B cell (primary cell): ENCODE results near the gene SLC7A5. TPM values are rescaled to one million over a fixed set of nuclear protein-coding genes. Genes with fewer than 3 reads are reported as not detected.
"Not testable (repeated sequence)": the region's sequence is repeated elsewhere in the genome, so short reads cannot be mapped to it uniquely, and the experiment has no call there.

ENCODE experiments used
- ATAC-seq: fragments of 200-7000 bp; cut with Tn5 transposase; one replicate; pipeline ENCODE4 v1.10.0; 2021; ENCODE audit warnings: low read depth, mild to moderate bottlenecking, moderate number of reproducible peaks, moderate library complexity
- CTCF ChIA-PET: fragments of 350-600 bp; sonication (Branson Sonifier 250); formaldehyde crosslinking; loops from one replicate; lab custom pipeline; 2021; ENCODE audit warnings: antibody characterized with exemption, inconsistent platforms; lab: Charles Lee
- POLR2A ChIA-PET: fragments of 350-600 bp; sonication (Branson Sonifier 250); formaldehyde crosslinking; loops from one replicate; lab custom pipeline; 2021; ENCODE audit warnings: antibody characterized with exemption; lab: Charles Lee
- DNase-seq: peaks from one replicate; pipeline ENCODE4 v3.0.0; 2013
- H2AFZ ChIP-seq: 2 replicates; pipeline ENCODE4 v1.6.1; 2012; ENCODE audit warnings: mild to moderate bottlenecking, low read depth, low read length; ENCODE audit not compliant: insufficient read depth, poor library complexity, severe bottlenecking
- H3K27ac ChIP-seq, 2 donors: 1 replicate in 1 of 2; 2 replicates in 1 of 2; pipeline ENCODE4 v1.5.1; 2012 to 2013; ENCODE audit warnings: low read length in 2 of 2, mild to moderate bottlenecking in 2 of 2, moderate library complexity in 1 of 2
- H3K27me3 ChIP-seq, 4 experiments: fragments of 200-600 bp in 1 of 4; sonication (generic) in 1 of 4; replicated peaks in 1 of 4; 1 replicate in 2 of 4; 2 replicates in 2 of 4; pipeline versions ENCODE4 v1.6.1 to v1.7.0; 2013 to 2016; ENCODE audit warnings: low read length in 3 of 4, mild to moderate bottlenecking in 2 of 4, mixed read lengths in 1 of 4, moderate library complexity in 1 of 4; ENCODE audit not compliant: insufficient read depth in 4 of 4, control insufficient read depth in 3 of 4; ENCODE audit errors: control extremely low read depth in 1 of 4
- H3K36me3 ChIP-seq, 2 experiments: replicated peaks in 1 of 2; 1 replicate in 1 of 2; 2 replicates in 1 of 2; pipeline versions ENCODE4 v1.6.1 to v1.7.1; 2013; ENCODE audit warnings: low read length in 1 of 2; ENCODE audit not compliant: insufficient read depth in 2 of 2, control insufficient read depth in 1 of 2; ENCODE audit errors: control extremely low read depth in 1 of 2, extremely low read depth in 1 of 2
- H3K4me1 ChIP-seq, 2 donors: fragments of 200-600 bp in 1 of 2; sonication (generic) in 1 of 2; 1 replicate in 1 of 2; 2 replicates in 1 of 2; pipeline versions ENCODE4 v1.5.1 to v1.6.1; 2013 to 2017; ENCODE audit warnings: low read length in 2 of 2; ENCODE audit not compliant: control insufficient read depth in 2 of 2, insufficient read depth in 2 of 2
- H3K4me2 ChIP-seq: replicated peaks from 2 replicates; pipeline ENCODE3; 2012; ENCODE audit warnings: mild to moderate bottlenecking, low read depth, low read length; ENCODE audit not compliant: poor library complexity, severe bottlenecking
- H3K4me3 ChIP-seq, 5 experiments: fragments of 200-600 bp in 1 of 5; sonication (generic) in 1 of 5; 1 replicate in 3 of 5; 2 replicates in 2 of 5; pipeline versions ENCODE4 v1.5.1 to v1.7.0; 2011 to 2016; ENCODE audit warnings: low read length in 4 of 5, mild to moderate bottlenecking in 4 of 5, low read depth in 2 of 5, control low read depth in 1 of 5, moderate library complexity in 1 of 5; ENCODE audit not compliant: insufficient read depth in 1 of 5; ENCODE audit errors: control extremely low read depth in 1 of 5, extremely low read depth in 1 of 5
- H3K79me2 ChIP-seq: fragments of 200-600 bp; sonication (generic); one replicate; pipeline ENCODE4 v1.6.0; 2016; ENCODE audit warnings: low read length; ENCODE audit not compliant: control insufficient read depth, insufficient read depth
- H3K9ac ChIP-seq: fragments of 200-600 bp; sonication (generic); 2 replicates; pipeline ENCODE4 v1.6.1; 2017; ENCODE audit warnings: mild to moderate bottlenecking, low read length, moderate library complexity
- H3K9me3 ChIP-seq, 3 donors: one replicate each; pipeline versions ENCODE4 v1.6.1 to v1.7.1; 2013; ENCODE audit warnings: low read length in 2 of 3; ENCODE audit not compliant: control insufficient read depth in 2 of 3, insufficient read depth in 1 of 3; ENCODE audit errors: control extremely low read depth in 1 of 3
- H4K20me1 ChIP-seq: 2 replicates; pipeline ENCODE4 v1.6.0; 2012; ENCODE audit warnings: mild to moderate bottlenecking, low read length; ENCODE audit not compliant: insufficient read depth, control insufficient read depth, poor library complexity, severe bottlenecking
- H3K27ac Mint-ChIP-seq: one replicate; pipeline ENCODE4 v1.8.0; 2021; ENCODE audit warnings: mixed read lengths
- H3K27me3 Mint-ChIP-seq: one replicate; pipeline ENCODE4 v1.8.0; 2021; ENCODE audit warnings: mixed read lengths
- H3K4me1 Mint-ChIP-seq: one replicate; pipeline ENCODE4 v1.8.0; 2021; ENCODE audit warnings: mixed read lengths
- H3K4me3 Mint-ChIP-seq: one replicate; pipeline ENCODE4 v1.8.0; 2021; ENCODE audit warnings: mixed read lengths
- H3K9me3 Mint-ChIP-seq: one replicate; pipeline ENCODE4 v1.8.0; 2022; ENCODE audit warnings: mixed read lengths; ENCODE audit not compliant: insufficient read depth
- EZH2 ChIP-seq: IDR thresholded peaks from 2 replicates; pipeline ENCODE4 v1.6.1; 2012; ENCODE audit warnings: borderline replicate concordance, low read depth, mild to moderate bottlenecking, moderate library complexity, low read length; ENCODE audit not compliant: insufficient read depth, poor library complexity, severe bottlenecking
- WGBS: methylation state at CpG from one replicate; pipeline ENCODE4 v1.1.5; 2013; ENCODE audit warnings: missing lambda C conversion rate; ENCODE audit not compliant: insufficient coverage; 5-methylcytosine and 5-hydroxymethylcytosine counted together
- intact Hi-C: fragments of 100-400 bp; cut with micrococcal nuclease; formaldehyde crosslinking; loops from one replicate; pipeline ENCODE4 v1.10.0; 2022
- polyA plus RNA-seq: library from polyadenylated mRNA; depleted of rRNA; stranded (reverse); fragments of >200 nt; gene quantifications from 2 replicates; pipeline ENCODE4 v1.2.3, GENCODE V29; 2012
- total RNA-seq, 2 donors: library from RNA; stranded (reverse); fragments of 120-200 nt in 1 of 2; gene quantifications; 1 replicate in 1 of 2; 2 replicates in 1 of 2; pipeline versions ENCODE4 v1.2.3 to v1.2.4, GENCODE V29; 2013 to 2022
- TF ChIP-seq, protein P1 (sequence below): fragments of 200-600 bp; IDR thresholded peaks from one replicate; pipeline ENCODE4 v1.8.0; 2022; ENCODE audit warnings: antibody characterized with exemption, mild to moderate bottlenecking

SLC7A5 gene
- total and polyA plus RNA-seq, 2 donors (not counting 1 experiment from before 2014, with no cell fraction given), result 2.5 to 20.9 TPM

DNA sequence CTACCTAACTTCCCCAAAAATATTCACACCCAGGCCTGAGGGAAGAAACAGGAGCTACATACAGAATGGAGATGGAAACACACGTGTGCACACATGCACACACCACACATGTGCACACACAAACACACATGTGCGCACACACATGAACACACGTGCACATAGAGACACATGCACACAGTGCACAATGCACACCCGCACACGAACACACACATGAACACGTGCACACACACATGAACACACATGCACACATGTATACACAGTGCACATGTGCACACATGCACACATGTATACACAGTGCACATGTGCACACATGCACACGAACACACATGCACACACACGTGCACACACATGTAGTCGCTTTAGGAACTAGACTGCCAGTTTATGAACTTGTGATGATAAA lies 48.2 kb upstream of the SLC7A5 start:
- H3K4me3 ChIP-seq, result no peak overlapping the region
- Mint-ChIP-seq H3K27me3 (peaks cover 20% of the 10 kb centered on the region), H3K9me3 (no peaks in the 10 kb centered on the region), H3K4me1 (no peaks in the 10 kb centered on the region), H3K27ac (no peak overlapping the region), H3K4me3 (no peak overlapping the region)
- no peaks in the 10 kb centered on the region for H3K4me1 ChIP-seq
- no peak for DNase-seq
- ChIA-PET POLR2A (no interaction called here), CTCF (no interaction called here)
- H3K9ac ChIP-seq, result no peak overlapping the region
- TF ChIP-seq, protein P1, sequence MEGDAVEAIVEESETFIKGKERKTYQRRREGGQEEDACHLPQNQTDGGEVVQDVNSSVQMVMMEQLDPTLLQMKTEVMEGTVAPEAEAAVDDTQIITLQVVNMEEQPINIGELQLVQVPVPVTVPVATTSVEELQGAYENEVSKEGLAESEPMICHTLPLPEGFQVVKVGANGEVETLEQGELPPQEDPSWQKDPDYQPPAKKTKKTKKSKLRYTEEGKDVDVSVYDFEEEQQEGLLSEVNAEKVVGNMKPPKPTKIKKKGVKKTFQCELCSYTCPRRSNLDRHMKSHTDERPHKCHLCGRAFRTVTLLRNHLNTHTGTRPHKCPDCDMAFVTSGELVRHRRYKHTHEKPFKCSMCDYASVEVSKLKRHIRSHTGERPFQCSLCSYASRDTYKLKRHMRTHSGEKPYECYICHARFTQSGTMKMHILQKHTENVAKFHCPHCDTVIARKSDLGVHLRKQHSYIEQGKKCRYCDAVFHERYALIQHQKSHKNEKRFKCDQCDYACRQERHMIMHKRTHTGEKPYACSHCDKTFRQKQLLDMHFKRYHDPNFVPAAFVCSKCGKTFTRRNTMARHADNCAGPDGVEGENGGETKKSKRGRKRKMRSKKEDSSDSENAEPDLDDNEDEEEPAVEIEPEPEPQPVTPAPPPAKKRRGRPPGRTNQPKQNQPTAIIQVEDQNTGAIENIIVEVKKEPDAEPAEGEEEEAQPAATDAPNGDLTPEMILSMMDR, result no peak
- no peak for TF ChIP-seq EZH2
- intact Hi-C loops, result no loop called here
- H3K27me3 ChIP-seq, result peaks cover 0 to 10% (median 1%) of the 10 kb centered on the region in 4 experiments
- no peaks in the 10 kb centered on the region for H3K79me2 ChIP-seq
- no peaks in the 10 kb centered on the region for H4K20me1 ChIP-seq
- no peaks in the 10 kb centered on the region for H3K9me3 ChIP-seq
- WGBS, result 90% methylated on average over 9 of the region's 9 CpGs
- no peak overlapping the region for H3K27ac ChIP-seq
- H3K4me2 ChIP-seq, result no peak overlapping the region
- no peak overlapping the region for H2AFZ ChIP-seq
- no peak for ATAC-seq
- H3K36me3 ChIP-seq, result no peaks in the 10 kb centered on the region

DNA sequence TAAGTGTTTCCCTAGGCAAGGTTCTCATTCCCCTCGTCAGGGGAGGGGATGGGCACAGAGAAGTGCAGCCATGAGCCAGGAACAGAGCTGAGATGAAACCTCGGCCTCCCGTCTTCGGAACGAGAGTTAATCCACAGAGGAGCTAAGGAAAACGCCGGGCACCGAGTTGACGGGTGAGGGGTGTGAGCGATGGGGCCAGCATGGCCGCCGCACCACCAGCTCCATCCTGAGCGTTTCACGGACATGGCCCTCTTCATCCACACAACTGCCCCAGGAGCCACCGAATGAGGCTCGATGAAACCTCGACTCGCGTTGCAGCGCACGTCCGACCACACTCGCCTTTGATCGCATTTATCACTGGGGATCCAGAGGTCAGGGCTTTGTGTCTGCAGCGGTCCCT lies 45.5 kb upstream of the SLC7A5 start:
- no peaks in the 10 kb centered on the region for H3K9me3 ChIP-seq
- no peaks in the 10 kb centered on the region for H3K79me2 ChIP-seq
- ATAC-seq (no peak), DNase-seq (no peak)
- Mint-ChIP-seq H3K4me1 (no peaks in the 10 kb centered on the region), H3K27ac (no peak overlapping the region), H3K4me3 (no peak overlapping the region), H3K9me3 (no peaks in the 10 kb centered on the region), H3K27me3 (peaks cover 25% of the 10 kb centered on the region)
- no peak overlapping the region for H3K9ac ChIP-seq
- 98% methylated on average over 22 of the region's 25 CpGs for WGBS
- H3K4me3 ChIP-seq, result no peak overlapping the region
- H4K20me1 ChIP-seq, result no peaks in the 10 kb centered on the region
- peaks cover 0 to 10% (median 1%) of the 10 kb centered on the region in 4 experiments for H3K27me3 ChIP-seq
- H3K36me3 ChIP-seq, result no peaks in the 10 kb centered on the region
- ChIA-PET CTCF (interaction anchor here (1.2 kb wide), 1 partner anchor 136 kb away, joined by 6 read pairs; no protein-coding TSS in a partner anchor), POLR2A (no interaction called here)
- no peak overlapping the region for H3K4me2 ChIP-seq
- no peak overlapping the region for H3K27ac ChIP-seq
- H3K4me1 ChIP-seq, result peaks cover under 1% of the 10 kb centered on the region in 2 donors
- H2AFZ ChIP-seq, result no peak overlapping the region
- TF ChIP-seq, protein P1, result no peak
- no peak for TF ChIP-seq EZH2
- intact Hi-C loops, result no loop called here

DNA sequence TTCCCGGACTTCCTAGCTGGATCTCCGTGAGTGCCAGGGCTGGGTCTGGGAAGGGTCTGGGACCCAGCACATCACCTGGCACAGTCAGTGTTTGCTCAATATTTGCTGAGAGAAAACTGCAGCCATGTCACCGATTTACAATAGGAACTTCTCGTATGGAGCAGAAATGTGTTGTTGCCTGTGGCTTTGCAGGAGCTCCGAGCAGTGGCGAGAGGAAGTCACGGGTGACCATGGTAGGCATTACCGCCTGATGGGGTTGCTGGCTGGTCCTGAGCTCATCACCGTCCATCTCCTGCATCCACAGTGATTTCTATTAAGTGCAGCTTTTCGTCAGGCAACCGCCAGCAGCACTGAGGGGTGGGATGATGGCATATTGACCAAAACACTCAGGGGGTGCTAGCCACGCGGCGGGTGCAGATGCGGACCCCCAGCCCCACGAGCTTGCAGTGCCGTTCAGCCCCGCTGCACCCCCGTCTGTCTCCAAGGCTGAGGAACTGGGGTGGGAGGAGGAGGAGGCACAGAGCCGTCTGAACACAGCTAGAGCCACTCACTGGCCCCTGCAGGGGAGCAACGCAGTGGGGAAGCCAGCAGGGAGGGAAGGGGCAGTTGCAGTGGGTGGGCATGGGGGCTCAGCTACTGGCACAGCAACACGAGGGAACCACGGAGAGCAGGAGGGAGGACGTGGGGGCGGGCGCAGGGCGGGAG lies 44.9 kb upstream of the SLC7A5 start:
- Mint-ChIP-seq H3K27me3 (peaks cover 29% of the 10 kb centered on the region), H3K27ac (peak overlapping the region; percentile 13)
- H3K4me3 ChIP-seq, POLR2A ChIA-PET, H3K4me1 ChIP-seq, H3K4me2 ChIP-seq, intact Hi-C loops, H3K27ac ChIP-seq, H3K27me3 ChIP-seq, H3K9me3 ChIP-seq, ATAC-seq, H3K4me1 Mint-ChIP-seq, H3K9me3 Mint-ChIP-seq, H3K9ac ChIP-seq, H4K20me1 ChIP-seq, H2AFZ ChIP-seq, H3K36me3 ChIP-seq, H3K4me3 Mint-ChIP-seq, H3K79me2 ChIP-seq, DNase-seq: not testable (repeated sequence)
- CTCF ChIA-PET, result interaction anchor here (1.1 kb wide), 1 partner anchor 135 kb away, joined by 3 read pairs; no protein-coding TSS in a partner anchor
- WGBS, result 86% methylated on average over 18 of the region's 27 CpGs
